BLaER1 treated with 17β-estradiol and CSF1 and Interleukin-3, amounts not matched to agents 10 nM and 100 nM (cell line): Measurements from ENCODE around the gene USH1C.

Experiments
- H3K27ac ChIP-seq, 11 experiments: shearing (Covaris generic); formaldehyde crosslinking; 2 replicates each; pipeline ENCODE4 v1.8.1; 2022
- H3K27me3 ChIP-seq, 11 experiments: shearing (Covaris generic); formaldehyde crosslinking; 2 replicates each; pipeline ENCODE4 v1.8.1; 2022
- H3K36me3 ChIP-seq, 11 experiments: shearing (Covaris generic); formaldehyde crosslinking; 2 replicates each; pipeline ENCODE4 v1.8.1; 2022
- H3K4me1 ChIP-seq, 10 experiments: shearing (Covaris generic); formaldehyde crosslinking; 2 replicates each; pipeline ENCODE4 v1.8.1; 2022
- H3K4me2 ChIP-seq, 11 experiments: shearing (Covaris generic); formaldehyde crosslinking; 2 replicates each; pipeline ENCODE4 v1.8.1; 2022
- H3K4me3 ChIP-seq, 10 experiments: shearing (Covaris generic); formaldehyde crosslinking; 2 replicates each; pipeline ENCODE4 v1.8.1; 2022
- H3K9ac ChIP-seq, 11 experiments: shearing (Covaris generic); formaldehyde crosslinking; 2 replicates each; pipeline ENCODE4 v1.8.1; 2022
- H3K9me3 ChIP-seq, 11 experiments: shearing (Covaris generic); formaldehyde crosslinking; replicated peaks in 1 of 11; 2 replicates each; pipeline ENCODE4 v1.8.1; 2022
- H4K20me1 ChIP-seq, 11 experiments: shearing (Covaris generic); formaldehyde crosslinking; 2 replicates each; pipeline ENCODE4 v1.8.1; 2022
- Cebpa-rat ChIP-seq, 11 experiments: shearing (Covaris generic); IDR thresholded peaks; 2 replicates each; pipeline ENCODE4 v1.8.1; 2022

USH1C gene

DNA sequence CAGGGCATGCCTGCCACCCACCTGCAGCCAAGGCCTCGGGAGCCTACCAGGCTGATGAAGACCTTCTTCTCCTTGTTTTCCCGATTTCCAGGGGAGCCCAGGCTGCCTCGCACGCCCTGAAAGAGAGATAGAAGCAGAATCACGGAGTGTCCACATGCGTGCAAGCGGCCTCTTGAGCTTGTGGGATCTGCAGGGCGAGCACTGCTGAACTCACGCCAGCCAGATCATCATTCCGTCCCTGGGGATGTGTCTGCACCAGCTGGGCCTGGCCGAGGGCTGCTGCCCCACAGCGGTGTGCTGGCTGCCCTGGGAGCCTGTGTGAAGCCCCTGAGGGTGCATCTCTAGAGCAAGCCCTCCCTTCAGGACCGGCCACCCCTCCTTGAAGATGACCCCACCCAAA, 17.9 kb downstream of the USH1C start:
- TF ChIP-seq Cebpa-rat (IDR thresholded peaks at IDR 0.05) = no peak
- Histone ChIP-seq H3K27ac (no peak overlapping the region), H3K9ac (no peak overlapping the region), H4K20me1 (no peaks in the 10 kb centered on the region; a peak in 2 of 22 replicates), H3K4me3 (no peak overlapping the region), H3K27me3 (no peaks in the 10 kb centered on the region), H3K4me1 (peaks cover 0 to 8% (median 6%) of the 10 kb centered on the region in 10 experiments; a peak in 8 of 20 replicates), H3K4me2 (no peak overlapping the region), H3K36me3 (no peaks in the 10 kb centered on the region), H3K9me3 (no peaks in the 10 kb centered on the region)

DNA sequence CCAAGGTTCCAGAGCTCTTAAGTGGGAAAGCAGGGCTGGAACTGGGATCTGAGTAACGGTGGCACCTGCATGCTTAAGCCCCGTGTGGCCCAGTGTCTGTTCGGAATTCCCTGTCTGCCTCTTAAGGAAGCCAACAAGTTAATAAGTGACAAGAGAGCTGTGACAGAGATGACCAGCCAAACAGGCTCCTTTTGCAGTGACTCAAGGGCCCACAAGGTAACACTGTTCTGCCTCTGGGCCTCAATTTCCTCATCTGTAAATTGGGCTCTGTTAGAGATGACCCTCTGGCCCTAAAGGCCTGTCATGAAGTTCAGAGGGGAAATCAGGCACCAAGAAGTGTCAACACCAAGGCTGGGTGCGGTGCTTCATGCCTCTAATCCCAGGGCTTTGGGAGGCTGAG, 18.6 kb downstream of the USH1C start:
- no peak overlapping the region for H3K9ac ChIP-seq
- H4K20me1 ChIP-seq = no peaks in the 10 kb centered on the region; a peak in 2 of 22 replicates
- H3K36me3 ChIP-seq = no peaks in the 10 kb centered on the region
- peaks cover 0 to 8% (median 6%) of the 10 kb centered on the region in 10 experiments; a peak in 8 of 20 replicates for H3K4me1 ChIP-seq
- no peak overlapping the region for H3K4me2 ChIP-seq
- H3K4me3 ChIP-seq = no peak overlapping the region
- no peaks in the 10 kb centered on the region for H3K27me3 ChIP-seq
- TF ChIP-seq Cebpa-rat (IDR thresholded peaks at IDR 0.05) = no peak
- H3K9me3 ChIP-seq = no peaks in the 10 kb centered on the region
- no peak overlapping the region for H3K27ac ChIP-seq

DNA sequence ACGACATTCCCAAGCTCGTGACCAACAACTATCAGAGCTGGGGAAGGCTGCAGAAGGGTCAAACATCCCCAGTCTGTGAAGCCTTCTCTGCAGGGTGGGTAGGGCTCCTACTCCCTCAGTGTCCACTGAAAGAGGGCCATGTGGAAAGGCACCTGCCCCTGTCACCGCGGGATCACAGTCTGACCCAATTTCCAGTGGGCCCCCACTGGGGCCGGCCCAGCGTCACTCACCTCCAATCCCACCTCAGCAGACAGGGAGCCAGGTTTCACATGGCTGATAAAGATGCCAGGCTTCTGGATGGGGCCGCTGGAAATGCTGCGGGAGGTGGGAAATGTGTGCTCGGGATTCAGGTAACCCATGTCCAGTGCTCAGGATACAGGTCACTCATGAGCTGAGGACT, 20.0 kb downstream of the USH1C start:
- Histone ChIP-seq H3K4me3 (no peak overlapping the region), H3K4me2 (no peak overlapping the region), H4K20me1 (no peaks in the 10 kb centered on the region; a peak in 2 of 22 replicates), H3K4me1 (peaks cover 0 to 8% (median 6%) of the 10 kb centered on the region in 10 experiments; a peak in 8 of 20 replicates), H3K27me3 (no peaks in the 10 kb centered on the region), H3K36me3 (no peaks in the 10 kb centered on the region), H3K27ac (no peak overlapping the region), H3K9ac (no peak overlapping the region), H3K9me3 (no peaks in the 10 kb centered on the region)
- TF ChIP-seq Cebpa-rat (IDR thresholded peaks at IDR 0.05) = no peak

DNA sequence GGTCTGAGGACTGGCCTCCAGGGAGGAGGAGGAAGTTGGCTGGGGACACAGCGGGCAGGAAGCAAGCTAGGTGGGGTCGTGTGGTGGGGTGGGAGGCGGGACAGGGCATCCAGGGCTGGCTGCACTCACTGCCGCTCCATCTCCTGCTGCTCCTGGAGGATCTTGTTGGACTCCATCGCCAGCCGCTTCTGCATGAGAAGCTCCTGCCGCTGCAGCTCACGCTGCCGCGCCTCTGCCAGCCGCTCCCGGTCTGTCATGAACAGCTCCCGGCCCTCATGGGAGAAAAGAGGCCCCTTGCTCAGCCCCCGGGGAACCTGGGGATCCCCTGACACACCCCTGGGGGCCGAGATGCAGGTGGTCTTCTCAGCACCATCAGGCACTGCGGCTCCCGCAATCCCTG, 21.6 kb downstream of the USH1C start:
- Histone ChIP-seq H4K20me1 (no peaks in the 10 kb centered on the region; a peak in 2 of 22 replicates), H3K27ac (no peak overlapping the region), H3K9ac (no peak overlapping the region), H3K36me3 (no peaks in the 10 kb centered on the region), H3K27me3 (no peaks in the 10 kb centered on the region), H3K4me1 (peaks cover 0 to 8% (median 6%) of the 10 kb centered on the region in 10 experiments; a peak in 8 of 20 replicates), H3K4me3 (no peak overlapping the region), H3K4me2 (peak overlapping the region in 4 of 11 experiments; percentile 18 to 37 (median 28); a peak in 4 of 22 replicates), H3K9me3 (no peaks in the 10 kb centered on the region)
- no peak for TF ChIP-seq Cebpa-rat (IDR thresholded peaks at IDR 0.05)

DNA sequence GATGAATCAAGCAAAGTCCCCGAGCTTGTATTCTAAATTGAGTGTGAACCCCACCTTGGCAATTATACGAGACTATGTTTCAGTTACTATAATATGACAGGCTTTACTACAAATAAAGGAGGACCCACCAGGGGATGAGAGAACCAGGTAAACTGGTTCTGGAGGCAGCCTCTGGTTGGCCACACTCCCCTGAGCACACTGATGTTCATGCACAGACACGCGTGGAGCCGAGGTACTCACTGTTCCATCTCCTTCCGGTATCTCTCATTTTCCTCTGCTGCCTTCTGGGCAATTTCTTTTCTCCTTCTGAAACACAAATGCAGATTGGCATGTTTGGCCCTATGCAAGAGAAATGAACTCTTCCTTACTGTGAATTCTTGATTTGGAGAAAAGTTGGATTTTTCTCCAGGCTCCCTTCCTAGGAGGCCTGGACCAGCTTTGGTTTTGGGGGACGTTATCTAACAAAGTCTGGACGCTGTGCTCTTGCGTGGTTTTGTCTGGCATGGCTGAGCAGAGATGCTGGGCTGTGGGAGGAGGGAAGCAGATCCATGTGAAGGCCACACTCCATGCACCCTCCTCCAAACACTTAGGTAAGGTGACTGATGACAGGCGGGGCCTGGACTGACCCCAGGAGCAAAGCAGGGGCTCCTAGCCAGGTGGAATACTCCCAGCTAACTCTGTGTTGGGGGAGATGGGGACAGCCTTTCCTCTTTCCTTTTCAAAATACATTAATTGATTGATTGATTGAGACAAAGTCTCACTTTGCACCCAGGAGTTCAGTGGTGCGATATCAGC, 22.9 kb downstream of the USH1C start:
- H3K9me3 ChIP-seq = no peaks in the 10 kb centered on the region
- no peak overlapping the region for H3K4me3 ChIP-seq
- peaks cover 0 to 8% (median 6%) of the 10 kb centered on the region in 10 experiments; a peak in 8 of 20 replicates for H3K4me1 ChIP-seq
- no peaks in the 10 kb centered on the region for H3K36me3 ChIP-seq
- H3K27me3 ChIP-seq = no peaks in the 10 kb centered on the region
- H3K27ac ChIP-seq = no peak overlapping the region
- no peaks in the 10 kb centered on the region for H4K20me1 ChIP-seq
- no peak overlapping the region for H3K4me2 ChIP-seq
- no peak for TF ChIP-seq Cebpa-rat (IDR thresholded peaks at IDR 0.05)
- no peak overlapping the region for H3K9ac ChIP-seq

DNA sequence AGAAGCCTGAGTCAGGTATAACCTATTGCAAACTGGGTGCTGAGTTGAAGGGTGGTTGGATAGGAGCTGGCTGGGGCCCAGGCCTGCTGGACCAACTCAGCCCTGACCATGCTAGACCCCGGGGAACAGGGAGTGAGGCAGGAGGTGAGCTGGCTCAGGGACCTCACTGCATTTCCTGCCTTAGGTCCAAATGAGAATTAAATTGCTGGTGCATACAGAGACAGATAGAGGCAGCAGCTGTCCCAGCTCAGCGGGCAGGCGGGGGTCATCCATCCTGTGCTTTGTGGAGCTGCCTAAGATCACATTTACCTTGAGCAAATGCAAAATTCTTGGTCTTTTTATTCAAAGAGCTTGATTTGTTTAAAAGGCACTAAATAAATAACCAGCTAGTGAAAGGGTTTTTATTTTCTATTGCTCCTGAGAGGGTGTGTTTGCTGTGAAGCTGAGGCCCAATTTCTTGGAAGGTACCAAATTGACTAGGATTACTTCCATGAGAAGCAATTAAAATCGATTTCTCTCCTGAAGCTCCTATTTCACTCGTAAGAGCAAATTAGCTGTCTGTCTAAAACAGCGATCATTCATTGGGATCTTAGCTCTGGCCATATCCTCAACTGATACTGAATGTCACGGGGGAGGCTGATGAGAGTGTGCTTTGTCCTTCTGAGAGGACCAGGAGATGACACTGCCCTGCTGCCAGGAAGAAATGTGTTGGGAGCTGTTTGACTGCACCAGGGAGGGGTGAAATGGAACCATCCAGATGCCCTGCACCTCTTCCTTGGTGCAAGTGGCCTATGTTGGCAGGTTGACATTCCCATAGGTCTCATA, 24.9 kb downstream of the USH1C start:
- H3K27me3 ChIP-seq = no peaks in the 10 kb centered on the region
- no peak overlapping the region for H3K4me2 ChIP-seq
- H3K4me1 ChIP-seq = peaks cover 0 to 8% (median 6%) of the 10 kb centered on the region in 10 experiments; a peak in 8 of 20 replicates
- TF ChIP-seq Cebpa-rat (IDR thresholded peaks at IDR 0.05) = no peak
- H3K9ac ChIP-seq = no peak overlapping the region
- no peaks in the 10 kb centered on the region for H4K20me1 ChIP-seq
- no peaks in the 10 kb centered on the region for H3K9me3 ChIP-seq
- no peaks in the 10 kb centered on the region for H3K36me3 ChIP-seq
- H3K27ac ChIP-seq = no peak overlapping the region
- H3K4me3 ChIP-seq = no peak overlapping the region

GRCh38 chr11:17518366-17518765, 25.9 kb downstream of the USH1C start:
- no peak for TF ChIP-seq Cebpa-rat (IDR thresholded peaks at IDR 0.05)
- Histone ChIP-seq H3K4me2 (no peak overlapping the region), H3K4me1 (peaks cover 0 to 8% (median 6%) of the 10 kb centered on the region in 10 experiments; a peak in 8 of 20 replicates), H3K9me3 (no peaks in the 10 kb centered on the region), H3K27ac (no peak overlapping the region), H3K27me3 (no peaks in the 10 kb centered on the region), H3K9ac (no peak overlapping the region), H3K36me3 (no peaks in the 10 kb centered on the region), H4K20me1 (no peaks in the 10 kb centered on the region), H3K4me3 (no peak overlapping the region)

- Histone ChIP-seq H3K36me3 (no peaks in the 10 kb centered on the region), H3K4me1 (no peaks in the 10 kb centered on the region), H3K27ac (no peak overlapping the region), H3K27me3 (no peaks in the 10 kb centered on the region), H3K9me3 (no peaks in the 10 kb centered on the region), H3K4me3 (no peak overlapping the region), H3K9ac (no peak overlapping the region), H4K20me1 (no peaks in the 10 kb centered on the region), H3K4me2 (no peak overlapping the region)
- no peak for TF ChIP-seq Cebpa-rat (IDR thresholded peaks at IDR 0.05)
Observed at GRCh38 chr11:17517186-17517585, 27.0 kb downstream of the USH1C start.

DNA sequence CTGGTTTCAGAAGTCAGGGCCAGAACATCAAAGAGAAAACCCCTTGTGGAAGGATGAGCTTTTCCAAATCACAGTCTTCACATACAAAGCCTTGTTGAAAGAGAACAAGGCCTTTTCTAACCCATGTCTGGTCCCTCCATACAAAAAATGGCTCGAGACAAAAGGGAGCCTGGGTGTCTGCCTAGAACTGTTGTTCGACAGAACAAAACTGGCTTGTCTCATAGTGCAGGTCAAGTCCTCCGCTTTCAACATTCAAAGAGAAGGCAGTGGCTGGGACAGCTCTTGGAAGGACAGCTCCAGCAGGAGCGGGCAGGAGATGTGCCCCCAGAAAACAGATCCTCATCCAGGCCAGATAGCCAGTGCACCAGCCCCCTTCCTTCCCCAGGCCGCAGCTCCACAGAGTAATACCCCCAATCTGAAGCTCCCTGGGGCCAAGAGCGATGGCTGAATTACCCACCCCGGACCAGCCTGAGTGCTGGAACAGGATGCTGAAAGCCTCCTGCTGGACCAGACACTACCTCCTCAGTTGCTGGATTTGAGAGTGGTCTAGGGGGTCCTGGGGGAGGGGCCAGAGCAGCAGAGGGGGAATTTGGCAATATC, 27.6 kb downstream of the USH1C start:
- Histone ChIP-seq H3K4me1 (no peaks in the 10 kb centered on the region), H3K9me3 (no peaks in the 10 kb centered on the region), H3K9ac (no peak overlapping the region), H4K20me1 (no peaks in the 10 kb centered on the region), H3K27me3 (no peaks in the 10 kb centered on the region), H3K4me3 (no peak overlapping the region), H3K4me2 (no peak overlapping the region), H3K36me3 (no peaks in the 10 kb centered on the region), H3K27ac (no peak overlapping the region)
- TF ChIP-seq Cebpa-rat (IDR thresholded peaks at IDR 0.05) = no peak
